ENCODE measurements around the gene CDIP1. TPM values are rescaled to one million over a fixed set of nuclear protein-coding genes. Genes with fewer than 3 reads are reported as not detected.
A peak's percentile ranks its signal among the peaks of the same experiment; 100 is the strongest.

Gene CDIP1
- total and polyA plus RNA-seq, 9 of the 15 experiments (the other 6 are each of a cell fraction or from before 2014, with no cell fraction given) = 0.29 TPM; not detected in 8

GRCh38 chr16:4474192-4474961 is 64.2 kb downstream of the CDIP1 start, which contains the start of gene NMRAL1:
TSS of gene NMRAL1 (minus strand) at chr16:4474625. CDS start at chr16:4474132, 493 bp downstream.
- H3K79me2 ChIP-seq (ENCODE audit: control insufficient read depth, insufficient read depth, low read length) = peaks cover 67% of the 10 kb centered on the region
- H3K36me3 ChIP-seq (ENCODE audit: control insufficient read depth, insufficient read depth, low read length) = peaks cover 18% of the 10 kb centered on the region; the same call in 2 of the 3 replicates
- ATAC-seq (peak; percentile 87), FAIRE-seq (peak; percentile 89), DNase-seq (ENCODE audit: extremely low read depth in 1 of 4, low spot score in 3 of 4) (peak; percentile 85 to 98 (median 89))
- H3K4me2 ChIP-seq (ENCODE audit: insufficient read depth, low read length) = peak within 1 kb of the TSS; percentile 97
- ChIA-PET POLR2A (interaction anchor here (0.6 to 6.6 kb wide), 10 partner anchors 9 to 551 kb away, joined by 3 to 59 read pairs (median 3); no protein-coding TSS in a partner anchor), CTCF (ENCODE audit: low intra/inter-chr PET ratio) (no interaction called here)
- in situ Hi-C loops (cut with MboI) = no loop called here
- WGBS (ENCODE audit: insufficient coverage, low coverage, missing lambda C conversion rate) = 3% methylated on average over 42 of the region's 60 CpGs
- peak within 1 kb of the TSS; percentile 71 for H2AFZ ChIP-seq (ENCODE audit: low read depth, low read length)
- H3K9me1 ChIP-seq (ENCODE audit: control insufficient read depth, insufficient read depth, low read length) = peaks cover 2% of the 10 kb centered on the region
- H3K4me1 ChIP-seq (replicated peaks in 1 of 2; ENCODE audit: control insufficient read depth in 2 of 2, insufficient read depth in 2 of 2, low read length in 2 of 2) = peaks cover 11 to 34% of the 10 kb centered on the region in 2 experiments; a peak in 4 of 5 replicates
- peak within 1 kb of the TSS; percentile 81 to 97 for H3K9ac ChIP-seq (ENCODE audit: insufficient read depth in 1 of 2, low read depth in 2 of 2, low read length in 2 of 2)
- H3K9me3 ChIP-seq (replicated peaks; ENCODE audit: control insufficient read depth, insufficient read depth, low read depth, low read length) = no peaks in the 10 kb centered on the region
- H3K27ac ChIP-seq (ENCODE audit: extremely low read depth, low read depth, low read length) = peak within 1 kb of the TSS; percentile 95
- no peaks in the 10 kb centered on the region for H3K27me3 ChIP-seq (ENCODE audit: control insufficient read depth in 2 of 2, insufficient read depth in 2 of 2, low read length in 2 of 2)
- H4K20me1 ChIP-seq (replicated peaks; ENCODE audit: control insufficient read depth, insufficient read depth, low read length) = no peaks in the 10 kb centered on the region
- no TSS peak for BruUV-seq (replicated peaks)
- intact Hi-C loops (cut with micrococcal nuclease) = no loop called here
- peak within 1 kb of the TSS; percentile 79 for H3K4me3 ChIP-seq
- no peak for TF ChIP-seq ZNF133 (CRISPR knock-in tag; IDR thresholded peaks at IDR 0.05)
- TF ChIP-seq TAF1 (IDR thresholded peaks at IDR 0.05; ENCODE audit: control insufficient read depth, extremely low read depth, insufficient read depth, low read length, severe bottlenecking) = peak; percentile 83
- no peak for TF ChIP-seq BACH1 (tag; IDR thresholded peaks at IDR 0.05)
- TF ChIP-seq CXXC5 (CRISPR knock-in tag; IDR thresholded peaks at IDR 0.05) = peak; percentile 90
- peak; percentile 84 for TF ChIP-seq ARHGAP35 (IDR thresholded peaks at IDR 0.05; ENCODE audit: partially characterized antibody)
- no peak for TF ChIP-seq BRD9 (IDR thresholded peaks at IDR 0.05; ENCODE audit: low read depth, partially characterized antibody)
- TF ChIP-seq STAT5A (IDR thresholded peaks at IDR 0.05; ENCODE audit: borderline replicate concordance, low read length) = peak; percentile 8; the same call in 1 of the 2 replicates
- no peak for TF ChIP-seq HDAC8 (tag; IDR thresholded peaks at IDR 0.05)
- TF ChIP-seq THAP12 (CRISPR knock-in tag; IDR thresholded peaks at IDR 0.05) = peak; percentile 87
- TF ChIP-seq TCFL5 (CRISPR knock-in tag; conservative IDR thresholded peaks at IDR 0.05) = no peak
- peak; percentile 57; the same call in 1 of the 2 replicates for TF ChIP-seq ZNF740 (CRISPR knock-in tag; IDR thresholded peaks at IDR 0.05)
- no peak; a peak in 1 of 4 replicates for TF ChIP-seq ZNF740 (tag; IDR thresholded peaks at IDR 0.05)
- peak; percentile 50 for TF ChIP-seq NEUROD1 (IDR thresholded peaks at IDR 0.05; ENCODE audit: borderline replicate concordance, low read depth, low read length, partially characterized antibody)
- TF ChIP-seq POLR2G (IDR thresholded peaks at IDR 0.05; ENCODE audit: low read depth, low read length) = peak; percentile 96
- TF ChIP-seq POLR2H (tag; IDR thresholded peaks at IDR 0.05; ENCODE audit: low read depth) = peak; percentile 85
- peak; percentile 82 for TF ChIP-seq GABPA (tag; conservative IDR thresholded peaks at IDR 0.05; ENCODE audit: low read depth)
